Ishikawa (cell line): ENCODE data around the gene KRT84.

Experiments
- EP300 ChIP-seq: IDR thresholded peaks from 2 replicates; pipeline ENCODE4 v1.6.1; 2012; ENCODE audit warnings: borderline replicate concordance
- REST ChIP-seq: IDR thresholded peaks from 2 replicates; pipeline ENCODE4 v1.6.1; 2012; ENCODE audit warnings: low read depth, mild to moderate bottlenecking
- TAF1 ChIP-seq: IDR thresholded peaks from 2 replicates; pipeline ENCODE4 v1.6.1; 2012; ENCODE audit warnings: low read depth, mild to moderate bottlenecking

GRCh38 chr12:52402377-52402776 is 16.9 kb upstream of the KRT84 start:
- no peak for TF ChIP-seq REST
- TF ChIP-seq EP300, result no peak
- no peak for TF ChIP-seq TAF1
